NCI-H146 treated with DMSO at 0.1 percent for 48 hours (cell line): ENCODE results near the gene KCNJ6.
A peak's percentile ranks its signal among the peaks of the same experiment; 100 is the strongest.
"Not testable (repeated sequence)": the region's sequence is repeated elsewhere in the genome, so short reads cannot be mapped to it uniquely, and the experiment has no call there.

Experiments
- DNase-seq: peaks from one replicate; lab custom pipeline; 2025; ENCODE audit not compliant: unreplicated experiment; lab: John Stamatoyannopoulos, UW

KCNJ6 gene

DNA sequence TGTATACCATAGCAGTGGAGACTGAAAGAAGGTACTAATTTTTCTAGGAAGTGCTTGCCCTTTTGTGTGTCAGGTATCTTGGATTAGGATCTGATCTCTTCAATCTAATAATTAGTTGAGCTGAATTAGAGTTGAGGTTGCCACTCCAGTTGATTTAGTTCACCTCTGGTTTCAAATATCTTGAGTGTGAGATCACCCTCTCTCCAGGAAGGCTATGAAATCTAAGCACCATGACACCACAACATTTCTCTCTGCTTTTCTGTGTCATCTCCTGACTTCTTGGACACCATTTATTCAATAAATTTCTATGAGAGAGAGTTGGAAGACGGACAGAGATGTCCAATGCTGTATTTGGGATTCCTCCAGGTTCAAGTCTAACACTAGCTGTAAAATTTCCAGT lies 336.9 kb downstream of the KCNJ6 start:
- no peak for DNase-seq

- no peak for DNase-seq
Observed at GRCh38 chr21:37578471-37579126, 337.7 kb downstream of the KCNJ6 start.

DNA sequence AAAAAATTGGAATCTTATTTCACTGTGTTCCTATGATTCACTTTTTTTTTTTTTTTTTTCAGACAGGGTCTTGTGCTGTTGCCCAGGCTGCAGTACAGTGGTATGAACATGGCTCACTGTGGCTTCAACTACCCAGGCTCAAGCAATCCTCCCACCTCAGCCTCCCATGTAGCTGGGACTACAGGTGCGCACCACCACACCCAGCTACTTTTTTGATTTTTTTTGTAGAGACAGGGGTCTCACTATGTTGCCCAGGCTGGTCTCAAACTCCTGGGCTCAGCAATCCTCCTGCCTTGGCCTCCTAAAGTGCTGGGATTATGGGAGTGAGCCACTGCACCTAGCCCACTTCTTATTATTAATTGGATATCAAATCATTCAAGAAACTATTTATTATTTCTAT lies 339.3 kb downstream of the KCNJ6 start:
- not testable (repeated sequence) for DNase-seq

DNA sequence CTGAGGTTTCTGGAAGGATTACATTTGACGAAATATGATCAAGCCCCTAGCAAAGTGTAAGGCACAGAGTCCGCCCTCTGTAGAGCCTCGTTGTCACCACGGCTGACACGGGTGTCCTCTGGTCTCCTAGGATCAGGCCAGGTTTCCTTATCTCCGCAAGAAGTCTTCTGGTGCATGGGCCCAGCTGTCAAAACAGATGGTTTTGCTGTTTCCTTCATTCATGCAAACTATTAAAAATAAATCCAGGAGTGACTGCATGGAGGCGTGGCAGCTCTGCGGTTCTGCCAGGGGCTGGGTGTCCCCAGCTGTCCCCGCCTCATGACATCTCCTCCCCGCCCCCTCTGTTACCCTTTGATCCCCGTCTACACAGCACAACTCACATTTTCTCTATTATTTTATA lies 340.7 kb downstream of the KCNJ6 start:
- no peak for DNase-seq

- DNase-seq: no peak
Observed at GRCh38 chr21:37574751-37575150, 341.5 kb downstream of the KCNJ6 start.

DNA sequence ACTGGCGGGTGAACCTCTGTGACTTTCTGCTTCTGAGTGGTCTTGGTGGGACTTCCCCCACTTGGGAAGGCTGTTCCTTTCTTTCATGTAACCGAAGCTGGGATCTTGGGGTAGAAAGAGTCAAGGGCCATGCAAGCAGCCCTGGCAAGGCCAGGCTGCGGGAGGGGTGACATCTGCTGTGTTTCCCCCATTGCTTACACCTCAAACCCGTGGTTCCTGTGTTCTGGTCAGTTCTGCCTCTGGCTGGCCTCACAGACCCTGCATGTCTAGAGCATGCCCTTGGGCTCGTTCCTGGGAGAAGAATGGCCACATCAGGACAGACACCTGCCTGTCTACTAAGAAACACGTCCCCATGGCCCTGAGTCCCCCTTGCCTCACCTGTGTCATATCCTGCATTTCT lies 341.9 kb downstream of the KCNJ6 start:
- no peak for DNase-seq

- no peak for DNase-seq
Observed at GRCh38 chr21:37571442-37571841, 344.8 kb downstream of the KCNJ6 start.

GRCh38 chr21:37568916-37569315 lies 347.3 kb downstream of the KCNJ6 start:
- DNase-seq: no peak

DNA sequence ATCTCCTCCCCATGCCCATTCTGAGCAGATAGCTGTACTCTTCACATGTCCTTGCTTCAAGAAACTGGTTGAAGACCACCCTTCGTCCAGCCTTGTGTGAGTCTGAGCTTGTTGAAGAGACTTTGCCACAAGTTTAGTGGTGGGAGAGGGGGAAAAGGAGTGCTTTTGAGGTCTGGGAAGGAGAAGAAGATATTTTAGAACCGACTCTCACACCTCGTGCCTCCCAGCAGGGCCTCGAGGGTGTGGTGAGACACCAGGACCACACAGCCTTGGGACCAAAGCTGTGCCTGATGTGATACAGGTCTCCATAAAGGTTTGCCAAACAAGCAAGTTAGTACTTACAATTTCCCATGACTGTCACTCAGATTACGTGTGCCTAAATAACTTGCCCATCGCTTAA lies 347.8 kb downstream of the KCNJ6 start:
- no peak for DNase-seq

DNA sequence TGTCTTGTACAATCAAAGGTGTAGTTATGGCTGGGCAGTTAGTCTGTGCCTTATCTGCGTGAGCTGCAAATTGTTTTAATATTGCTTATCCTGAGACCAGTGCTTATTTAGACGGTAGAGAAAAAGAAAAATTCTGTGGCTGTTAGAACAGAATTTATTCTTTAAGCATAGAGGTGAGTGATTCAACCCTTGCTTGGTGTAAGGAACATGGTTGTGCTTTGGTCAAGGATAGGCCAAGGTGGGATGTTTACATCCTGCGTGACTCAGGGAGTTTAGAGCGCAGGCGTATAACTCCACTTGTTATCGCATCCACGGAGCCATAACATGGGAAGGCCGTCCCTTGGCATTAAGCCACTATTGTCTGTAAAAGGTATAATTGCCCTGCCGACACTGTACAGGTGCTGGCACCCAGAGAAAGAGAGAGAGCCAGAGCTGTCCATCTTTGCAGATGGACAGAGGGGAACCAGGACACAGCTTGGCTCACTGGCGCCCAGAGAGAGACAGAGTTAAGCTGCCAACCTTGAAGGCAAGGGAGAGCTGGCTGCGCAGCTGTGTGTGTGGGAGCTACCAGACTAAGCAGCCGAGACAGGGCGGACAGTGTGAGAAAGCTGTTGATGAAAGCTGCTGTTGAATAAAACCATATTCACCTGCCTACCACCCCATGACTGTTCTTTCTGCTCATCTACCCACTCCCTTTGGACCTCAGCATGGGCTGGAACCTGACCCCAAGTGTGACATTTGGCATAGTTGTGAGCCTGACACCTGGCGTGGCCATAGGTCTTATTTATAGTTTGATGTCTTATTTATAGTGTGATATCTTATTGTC lies 349.3 kb downstream of the KCNJ6 start:
- no peak for DNase-seq

- DNase-seq: no peak
Observed at GRCh38 chr21:37565530-37566223, 350.6 kb downstream of the KCNJ6 start.

- DNase-seq: no peak
Observed at GRCh38 chr21:37564924-37565529, 351.2 kb downstream of the KCNJ6 start.

DNA sequence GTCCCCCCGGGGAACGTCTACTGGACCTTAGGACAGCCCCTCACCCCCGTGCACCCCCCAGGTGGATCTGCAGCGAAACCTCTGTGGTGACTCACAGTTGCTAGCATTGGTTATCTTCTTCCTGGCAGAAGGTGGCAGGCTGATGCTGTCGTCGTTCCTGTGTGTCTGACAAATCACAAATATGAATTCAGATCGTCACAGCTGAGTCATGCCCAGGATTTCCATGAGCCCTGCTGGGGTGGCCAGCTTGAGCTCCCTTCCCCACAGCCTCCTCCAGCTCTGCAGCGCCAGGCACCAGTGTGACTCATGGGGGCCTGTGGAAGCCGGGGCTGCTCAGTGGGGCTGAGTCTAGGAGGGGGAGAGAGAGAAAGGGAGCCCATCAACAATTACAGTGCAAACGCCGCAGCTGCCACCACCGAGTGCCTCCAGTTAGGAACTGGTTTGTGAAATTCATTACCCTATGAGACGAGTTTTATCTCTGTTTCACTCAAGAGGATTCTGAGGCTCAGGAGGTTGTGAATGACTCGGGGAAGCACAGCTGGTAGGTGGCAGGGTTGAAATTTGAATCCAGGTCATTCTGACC lies 351.8 kb downstream of the KCNJ6 start:
- peak; percentile 52 for DNase-seq

- DNase-seq: peak; percentile 69
Observed at GRCh38 chr21:37563641-37564340, 352.5 kb downstream of the KCNJ6 start.

DNA sequence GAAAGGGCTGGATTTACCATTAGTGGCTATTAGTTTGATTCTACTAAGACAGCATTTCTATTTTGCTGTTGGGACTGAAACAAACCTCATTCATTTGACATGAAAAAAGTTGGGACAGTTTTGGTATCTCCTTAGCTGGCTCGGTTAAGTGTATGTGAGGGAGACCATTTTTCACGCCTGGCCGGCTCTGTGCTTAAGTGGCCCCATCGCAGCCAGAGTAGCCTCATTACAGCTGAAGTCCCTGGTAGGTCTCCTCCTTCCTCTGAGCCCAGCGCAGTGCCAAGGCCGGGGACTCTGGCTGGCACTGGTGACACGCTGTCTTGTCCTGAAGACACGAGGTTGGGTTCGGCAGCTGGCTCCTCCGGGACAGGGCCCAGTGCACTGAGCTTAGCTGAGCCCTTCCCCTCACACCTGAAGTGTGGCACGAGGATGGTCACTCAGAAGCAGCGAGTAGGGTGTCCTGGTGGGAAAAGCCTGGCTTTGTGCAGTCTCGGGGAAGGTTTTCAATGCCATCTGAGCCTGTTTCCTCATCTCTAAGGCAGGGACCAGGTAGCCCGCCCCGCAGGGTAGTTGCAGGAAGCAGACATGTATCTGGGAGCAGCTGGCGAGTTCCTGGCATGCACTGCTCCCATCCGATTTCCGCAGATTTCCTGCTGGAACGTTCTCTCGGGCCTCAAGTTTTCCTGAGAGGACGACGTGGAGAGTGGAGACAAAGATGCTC lies 353.2 kb downstream of the KCNJ6 start:
- no peak for DNase-seq

DNA sequence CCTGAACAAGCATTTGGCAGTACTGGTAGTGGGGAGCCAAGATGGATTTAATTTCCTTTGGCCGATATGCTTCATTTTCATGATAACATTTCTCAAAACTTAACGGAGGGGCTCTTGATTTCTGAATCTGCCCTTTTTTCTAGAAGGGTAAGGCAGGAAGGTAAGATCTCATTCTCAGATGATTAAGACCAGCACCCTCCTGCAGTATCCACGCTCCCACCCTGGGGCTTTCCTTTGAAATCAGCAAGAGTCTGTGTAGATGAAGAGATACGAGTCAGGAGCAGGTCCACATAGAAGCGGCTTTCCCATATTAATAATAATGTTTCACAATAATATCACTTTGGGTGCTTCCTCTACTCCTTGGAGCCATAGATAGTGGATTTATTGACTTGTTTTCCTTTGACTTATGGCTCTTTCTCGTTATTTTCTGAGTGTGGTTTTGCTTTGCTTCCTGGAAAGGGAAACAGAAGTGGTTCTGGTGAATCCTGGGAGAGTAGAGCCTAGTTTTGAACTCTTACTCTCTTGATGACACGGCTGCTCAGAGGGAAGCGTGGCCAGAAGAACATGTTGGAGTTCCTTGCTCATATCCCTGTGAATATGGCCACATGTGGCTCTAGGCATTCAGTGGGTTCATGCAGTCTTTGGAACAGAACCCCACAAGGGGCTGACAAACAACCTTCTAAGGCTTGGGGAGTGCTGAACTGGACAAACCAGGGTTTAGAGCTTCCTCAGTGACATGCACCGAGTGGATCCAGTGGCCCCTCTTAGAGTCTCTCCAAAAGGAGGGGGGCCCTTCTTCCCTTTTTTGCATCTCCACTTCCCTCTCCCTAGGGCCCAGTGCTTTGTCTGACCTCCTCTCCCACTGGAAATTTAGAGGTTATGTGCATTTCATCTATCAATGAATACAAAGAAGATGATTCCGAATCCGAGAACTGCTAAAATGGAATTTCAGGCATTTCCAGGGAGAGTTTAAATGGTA lies 354.0 kb downstream of the KCNJ6 start:
- DNase-seq: no peak

DNA sequence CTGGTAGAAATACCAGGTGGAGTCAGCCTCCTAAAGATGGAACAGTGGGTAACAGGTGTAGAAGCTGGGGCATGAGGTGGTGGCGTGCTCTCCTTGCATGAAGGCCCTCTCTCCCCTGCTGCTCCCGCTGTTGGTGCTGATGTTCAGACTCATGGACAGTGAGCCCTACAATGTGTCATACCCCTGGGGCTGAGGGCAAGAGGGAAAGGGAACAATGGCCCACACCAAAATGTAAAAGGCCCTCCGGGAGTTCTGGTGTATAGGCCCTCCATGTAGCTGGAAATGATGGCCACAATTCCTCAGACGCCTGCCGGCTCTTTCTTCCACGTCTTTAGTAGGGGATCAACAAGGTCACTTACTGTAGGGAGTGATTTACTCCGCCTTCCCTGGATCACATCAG lies 354.8 kb downstream of the KCNJ6 start:
- no peak for DNase-seq

GRCh38 chr21:37560385-37560784 lies 355.9 kb downstream of the KCNJ6 start:
- no peak for DNase-seq

GRCh38 chr21:37558676-37559211 lies 357.5 kb downstream of the KCNJ6 start:
- no peak for DNase-seq
